ENCODE data around the gene NFE2L3.
A peak's percentile ranks its signal among the peaks of the same experiment; 100 is the strongest.

DNA sequence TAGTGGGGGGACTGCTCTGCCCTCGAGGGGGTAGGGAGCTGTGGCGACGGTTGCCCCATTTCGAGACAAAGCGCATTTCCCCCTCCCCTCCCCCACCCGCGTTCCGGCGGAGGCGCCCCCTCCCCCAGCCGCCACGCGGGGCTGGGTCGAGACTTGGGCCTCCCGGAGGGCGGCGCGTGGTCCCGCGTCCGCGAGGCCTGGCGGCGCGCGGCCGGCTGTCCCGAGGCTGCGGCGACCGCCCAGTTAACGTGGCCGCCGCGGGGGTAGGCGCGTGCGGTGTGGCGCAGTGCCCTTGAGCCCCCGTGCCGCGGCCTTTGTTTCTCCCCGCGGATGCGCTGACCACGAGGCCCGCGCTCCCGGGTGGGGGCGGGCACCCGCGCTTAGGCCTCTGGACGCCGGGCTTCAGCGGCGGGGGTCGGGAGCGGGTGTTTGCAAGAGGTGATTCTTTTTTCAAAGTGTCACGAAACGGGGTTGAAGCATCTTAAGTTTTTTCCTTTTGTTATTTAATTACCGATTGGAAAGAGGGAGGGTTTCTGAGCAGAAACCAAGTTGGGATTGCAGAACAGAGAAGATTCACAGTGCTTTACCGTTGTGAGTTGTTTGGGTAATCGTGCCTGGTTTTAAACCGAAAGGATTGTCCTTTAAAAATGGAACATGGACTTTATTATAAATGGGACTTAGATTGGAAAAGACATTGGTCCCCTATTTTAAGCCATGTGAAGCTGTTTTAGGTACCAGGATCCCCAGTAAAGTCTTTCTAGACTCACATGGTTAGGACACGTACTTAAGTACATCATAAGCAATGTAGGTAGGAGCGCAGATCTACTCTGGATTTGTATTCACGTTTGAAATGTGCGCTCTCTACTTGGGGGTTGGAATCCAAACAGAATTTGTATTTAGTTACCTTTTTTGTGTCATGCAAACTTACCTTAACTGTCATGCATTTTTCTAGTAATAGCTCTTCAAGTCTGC lies 50.3 kb downstream of the NFE2L3 start:
- TF ChIP-seq, protein P1, sequence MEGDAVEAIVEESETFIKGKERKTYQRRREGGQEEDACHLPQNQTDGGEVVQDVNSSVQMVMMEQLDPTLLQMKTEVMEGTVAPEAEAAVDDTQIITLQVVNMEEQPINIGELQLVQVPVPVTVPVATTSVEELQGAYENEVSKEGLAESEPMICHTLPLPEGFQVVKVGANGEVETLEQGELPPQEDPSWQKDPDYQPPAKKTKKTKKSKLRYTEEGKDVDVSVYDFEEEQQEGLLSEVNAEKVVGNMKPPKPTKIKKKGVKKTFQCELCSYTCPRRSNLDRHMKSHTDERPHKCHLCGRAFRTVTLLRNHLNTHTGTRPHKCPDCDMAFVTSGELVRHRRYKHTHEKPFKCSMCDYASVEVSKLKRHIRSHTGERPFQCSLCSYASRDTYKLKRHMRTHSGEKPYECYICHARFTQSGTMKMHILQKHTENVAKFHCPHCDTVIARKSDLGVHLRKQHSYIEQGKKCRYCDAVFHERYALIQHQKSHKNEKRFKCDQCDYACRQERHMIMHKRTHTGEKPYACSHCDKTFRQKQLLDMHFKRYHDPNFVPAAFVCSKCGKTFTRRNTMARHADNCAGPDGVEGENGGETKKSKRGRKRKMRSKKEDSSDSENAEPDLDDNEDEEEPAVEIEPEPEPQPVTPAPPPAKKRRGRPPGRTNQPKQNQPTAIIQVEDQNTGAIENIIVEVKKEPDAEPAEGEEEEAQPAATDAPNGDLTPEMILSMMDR (IDR thresholded peaks at IDR 0.05) = peak in 1 of 6 experiments; percentile 6
- TF ChIP-seq POLR2A (IDR thresholded peaks at IDR 0.05) = no peak

Measured in esophagus squamous epithelium (tissue), 4 donors.